ENCODE results near the gene DNAAF8.
"Not testable (repeated sequence)": the region's sequence is repeated elsewhere in the genome, so short reads cannot be mapped to it uniquely, and the experiment has no call there.

The DNAAF8 gene

DNA sequence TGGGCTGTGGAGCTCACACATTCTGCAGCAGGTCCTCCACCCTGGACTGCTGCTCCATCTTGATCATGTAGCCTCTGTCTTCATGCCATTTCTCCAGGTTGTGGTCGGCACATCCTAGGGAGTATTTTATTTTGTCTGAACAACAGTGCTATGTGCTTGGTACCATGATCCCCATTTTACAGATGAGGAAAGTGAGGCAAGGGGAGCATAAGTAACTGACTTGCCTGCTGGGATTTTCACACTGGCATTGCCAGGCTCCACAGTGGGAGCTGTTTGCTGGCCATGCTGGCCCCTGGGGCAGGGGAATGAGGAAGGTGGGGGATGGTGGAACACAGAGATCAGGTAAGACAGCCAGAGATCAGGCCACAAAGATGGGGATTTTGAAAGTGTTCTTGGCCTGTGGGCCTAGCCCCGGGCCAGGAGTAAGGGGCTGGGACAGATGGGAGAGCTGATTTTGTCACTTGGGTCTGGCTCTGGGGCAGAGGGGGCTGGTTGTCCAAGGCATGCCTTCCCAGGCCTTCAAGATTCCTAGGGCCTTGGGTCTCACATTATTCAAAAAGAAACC is 41.9 kb downstream of the DNAAF8 start:
- DNase-seq (ENCODE audit: extremely low read depth in 1 of 2, low read depth in 1 of 2) = no peak

GRCh38 chr16:4777339-4778049 is 43.2 kb downstream of the DNAAF8 start:
- DNase-seq (ENCODE audit: extremely low read depth in 1 of 2, low read depth in 1 of 2) = no peak

DNA sequence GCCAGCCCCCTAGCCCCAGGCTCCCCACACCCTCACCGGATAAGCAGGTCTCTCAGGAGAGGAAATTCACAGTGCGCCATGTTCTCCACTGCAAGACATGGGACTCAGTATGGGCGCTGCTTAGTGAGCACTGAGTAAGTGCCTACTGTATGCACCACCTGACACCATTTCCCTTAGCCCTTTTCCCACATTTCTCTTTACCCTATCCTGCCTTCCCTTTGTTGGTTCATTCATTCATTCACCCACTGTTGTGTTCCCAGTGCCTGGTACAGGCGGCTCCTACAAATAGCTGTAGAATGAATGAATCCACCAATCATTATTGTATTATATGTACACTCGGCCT is 43.7 kb downstream of the DNAAF8 start:
- DNase-seq (ENCODE audit: extremely low read depth in 1 of 2, low read depth in 1 of 2) = no peak

- DNase-seq (ENCODE audit: extremely low read depth in 1 of 2, low read depth in 1 of 2) = no peak
These were observed 45.9 kb downstream of the DNAAF8 start for GRCh38 chr16:4780235-4780634.

GRCh38 chr16:4783251-4783950 is 49.1 kb downstream of the DNAAF8 start:
- no peak for DNase-seq (ENCODE audit: extremely low read depth in 1 of 2, low read depth in 1 of 2)

DNA sequence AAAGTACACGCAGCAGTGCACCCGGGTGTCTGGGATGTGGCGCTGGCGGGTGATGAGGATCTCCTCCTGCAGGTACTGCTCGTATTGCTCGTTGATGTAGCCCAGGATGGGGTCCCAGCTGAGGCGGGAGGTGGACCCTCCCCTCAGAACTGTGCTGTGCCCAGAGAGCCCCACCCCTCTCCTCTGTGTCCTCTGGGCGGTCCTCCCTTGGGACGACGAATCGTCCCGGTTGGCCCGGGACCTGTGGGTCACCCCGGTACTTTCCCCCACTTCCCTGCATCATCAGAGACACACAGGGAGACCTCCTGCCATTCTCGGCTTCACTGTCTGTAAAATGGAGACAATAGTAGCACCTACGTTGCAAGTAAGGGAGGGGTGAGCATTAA is 49.6 kb downstream of the DNAAF8 start:
- DNase-seq (ENCODE audit: extremely low read depth in 1 of 2, low read depth in 1 of 2) = no peak

DNA sequence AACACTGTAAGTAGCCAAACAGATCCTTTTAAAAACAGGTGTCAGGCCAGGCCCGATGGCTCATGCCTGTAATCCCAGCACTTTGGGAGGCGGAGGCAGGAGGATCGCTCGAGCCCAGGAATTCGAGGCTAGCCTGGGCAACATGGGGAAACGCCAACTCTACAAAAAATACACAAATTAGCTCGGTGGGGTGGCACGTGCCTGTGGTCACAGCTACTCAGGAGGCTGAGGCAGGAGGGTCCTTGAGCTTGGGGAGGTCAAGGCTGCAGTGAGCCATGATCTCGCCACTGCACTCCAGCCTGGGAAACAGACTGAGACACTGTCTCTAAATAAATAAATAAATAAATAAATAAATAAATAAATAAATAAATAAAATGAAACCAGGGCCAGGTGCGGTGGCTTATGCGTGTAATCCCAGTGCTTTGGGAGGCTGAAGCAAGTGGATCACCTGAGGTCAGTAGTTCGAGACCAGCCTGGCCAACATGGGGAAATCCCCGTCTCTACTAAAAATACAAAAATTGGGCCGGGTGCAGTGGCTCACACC is 50.2 kb downstream of the DNAAF8 start:
- DNase-seq (ENCODE audit: extremely low read depth in 1 of 2, low read depth in 1 of 2) = not testable (repeated sequence)

DNA sequence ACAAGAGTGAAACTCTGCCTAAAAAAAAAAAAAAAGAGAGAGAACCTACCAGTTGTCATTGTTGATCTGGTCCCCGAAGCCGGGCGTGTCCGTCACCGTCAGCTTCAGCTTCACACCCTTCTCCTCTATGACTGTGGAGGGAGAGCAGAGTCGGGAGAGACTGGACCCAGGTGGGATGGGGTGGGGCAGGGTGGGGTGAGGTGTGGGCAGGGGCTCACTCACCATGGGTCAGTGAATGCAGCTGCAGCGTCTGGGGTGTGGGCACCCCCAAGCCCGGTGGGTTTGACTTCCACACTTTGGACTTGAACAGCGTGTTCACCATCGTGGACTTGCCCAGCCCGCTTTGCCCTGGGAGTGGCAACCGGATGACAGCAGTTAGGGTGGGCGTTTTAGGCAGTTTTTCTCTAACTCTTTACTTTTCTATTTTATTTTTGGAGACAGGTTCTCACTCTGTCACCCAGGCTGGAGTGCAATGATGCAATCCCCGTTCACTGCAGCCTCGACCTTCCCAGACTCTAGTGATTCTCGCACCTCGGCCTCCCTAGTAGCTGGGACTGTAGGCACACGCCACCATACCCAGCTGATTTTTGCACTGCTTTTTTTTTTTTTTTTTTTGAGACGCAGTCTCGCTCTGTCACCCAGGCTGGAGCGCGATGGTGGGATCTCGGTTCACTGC is 51.6 kb downstream of the DNAAF8 start:
- DNase-seq (ENCODE audit: extremely low read depth in 1 of 2, low read depth in 1 of 2) = no peak

DNA sequence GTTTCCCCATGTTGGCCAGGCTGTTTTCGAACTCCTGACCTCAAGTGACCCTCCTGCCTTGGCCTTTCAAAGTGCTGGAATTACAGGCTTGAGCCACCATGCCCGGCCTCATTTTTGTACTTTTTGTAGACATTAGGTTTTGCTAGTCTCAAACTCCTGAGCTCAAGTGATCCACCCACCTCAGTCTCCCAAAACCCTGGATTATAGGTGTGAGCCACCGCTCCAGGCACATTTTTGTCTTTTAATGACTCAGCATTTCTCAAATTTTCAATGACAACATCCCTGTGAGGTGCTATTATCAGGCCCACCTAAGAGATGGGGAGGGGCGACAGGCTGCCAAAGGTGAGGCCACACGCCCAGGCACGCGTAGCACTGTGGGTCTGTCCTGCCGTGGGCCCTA is 52.7 kb downstream of the DNAAF8 start:
- DNase-seq (ENCODE audit: extremely low read depth in 1 of 2, low read depth in 1 of 2) = no peak

DNA sequence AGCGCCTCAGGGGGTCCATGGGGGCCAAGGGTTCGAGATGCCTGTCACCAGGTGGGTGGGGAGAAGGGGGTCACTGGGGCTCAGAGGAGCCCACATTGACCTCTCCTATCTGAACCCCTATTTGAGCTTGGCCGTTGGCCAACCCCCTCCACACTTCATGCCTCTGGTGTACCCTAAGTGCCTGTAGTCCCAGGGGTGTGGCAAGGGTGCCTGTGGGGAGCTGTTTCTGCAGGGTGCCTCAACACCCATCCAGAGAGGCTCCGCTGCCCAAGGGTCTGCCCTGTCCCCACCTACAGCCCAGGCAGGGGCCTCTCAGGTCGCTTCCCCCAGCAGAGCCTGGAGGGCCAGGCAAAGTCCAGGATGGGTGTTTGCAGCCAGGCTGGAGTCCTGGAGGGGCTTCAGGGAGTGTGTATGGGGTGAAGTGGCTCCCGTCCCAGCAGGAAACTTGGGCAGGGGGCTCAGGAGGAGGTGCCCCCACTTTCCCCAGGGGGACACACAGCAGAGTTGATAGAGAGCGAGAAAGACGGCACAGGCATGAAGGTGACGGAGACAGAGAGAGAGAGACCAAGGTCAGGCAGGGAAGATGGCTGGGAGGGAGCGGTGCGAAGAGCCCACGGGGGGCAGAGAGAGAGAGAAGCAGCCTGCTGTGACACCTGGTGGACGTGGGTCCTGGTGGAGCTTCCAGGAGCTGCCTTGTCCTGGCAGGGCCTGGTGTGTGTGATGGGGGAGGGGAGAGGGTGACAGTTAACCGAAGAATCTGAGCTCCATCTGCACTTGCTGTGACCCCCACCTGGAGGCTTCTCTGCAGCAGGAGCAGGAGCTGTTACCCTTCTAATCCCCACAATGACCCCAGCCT is 53.5 kb downstream of the DNAAF8 start, which contains the start of gene SEPTIN12:
TSS of gene SEPTIN12 (minus strand) at position 719 of the 856 bp plus-strand sequence. CDS start at position 19, 700 bp downstream.
- DNase-seq (ENCODE audit: extremely low read depth in 1 of 2, low read depth in 1 of 2) = no peak

- no peak for DNase-seq (ENCODE audit: extremely low read depth in 1 of 2, low read depth in 1 of 2)
These were observed 54.2 kb downstream of the DNAAF8 start for GRCh38 chr16:4788489-4788889.

DNA sequence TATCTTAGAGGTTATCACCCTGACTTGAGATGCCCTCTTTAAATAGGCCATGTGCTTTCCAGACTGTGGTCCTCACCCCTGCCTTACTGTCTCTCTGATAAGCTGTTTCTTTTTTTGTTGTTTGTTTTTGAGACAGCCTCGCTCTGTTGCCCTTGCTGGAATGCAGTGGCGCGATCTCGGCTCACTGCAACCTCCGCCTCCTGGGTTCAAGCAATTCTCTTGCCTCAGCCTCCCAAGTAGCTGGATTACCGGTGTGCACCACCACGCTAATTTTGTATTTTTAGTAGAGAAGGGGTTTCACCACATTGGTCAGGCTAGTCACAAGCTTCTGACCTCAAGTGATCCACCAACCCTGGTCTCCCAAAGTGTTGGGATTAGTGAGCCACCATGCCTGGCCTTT is 54.6 kb downstream of the DNAAF8 start:
- DNase-seq (ENCODE audit: extremely low read depth in 1 of 2, low read depth in 1 of 2) = no peak

DNA sequence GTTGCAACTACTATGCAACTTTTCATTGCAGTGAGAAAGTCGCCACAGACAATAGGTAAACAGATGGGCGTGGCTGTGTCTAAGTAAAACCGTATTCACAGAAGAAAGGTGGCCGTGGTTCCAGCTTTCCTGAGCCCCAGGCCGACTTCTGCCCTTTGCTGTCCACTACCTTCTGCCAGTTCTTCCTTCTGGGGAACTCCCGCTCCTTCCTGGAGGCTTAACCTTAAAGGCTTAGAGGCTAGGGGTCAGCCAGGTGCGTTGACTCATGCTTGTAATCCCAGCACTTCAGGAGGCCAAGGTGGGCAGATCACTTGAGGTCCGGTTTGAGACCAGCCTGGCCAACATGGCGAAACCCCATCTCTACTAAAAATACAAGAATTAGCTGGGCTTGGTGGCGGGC is 55.9 kb downstream of the DNAAF8 start:
- DNase-seq (ENCODE audit: extremely low read depth in 1 of 2, low read depth in 1 of 2) = no peak

DNA sequence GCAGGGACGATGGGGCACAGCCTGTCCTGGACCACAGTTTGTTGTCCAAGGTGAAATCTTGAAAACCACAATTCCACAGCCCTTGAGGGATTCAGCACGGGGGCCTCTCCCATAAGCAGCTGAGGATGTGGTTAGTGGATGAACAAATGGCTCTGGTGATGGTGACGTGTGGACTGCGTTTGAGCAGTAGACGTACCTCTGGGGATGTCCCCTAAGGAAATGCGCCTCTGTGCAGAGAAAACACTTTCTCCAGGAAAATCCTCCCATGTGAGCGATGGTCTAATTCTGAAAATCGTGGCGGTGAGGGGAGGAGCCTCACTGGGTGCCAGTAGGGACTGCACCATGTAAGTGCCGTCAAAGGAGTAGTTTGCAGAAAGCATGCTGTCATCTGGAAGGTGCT is 56.5 kb downstream of the DNAAF8 start:
- DNase-seq (ENCODE audit: extremely low read depth in 1 of 2, low read depth in 1 of 2) = no peak

DNA sequence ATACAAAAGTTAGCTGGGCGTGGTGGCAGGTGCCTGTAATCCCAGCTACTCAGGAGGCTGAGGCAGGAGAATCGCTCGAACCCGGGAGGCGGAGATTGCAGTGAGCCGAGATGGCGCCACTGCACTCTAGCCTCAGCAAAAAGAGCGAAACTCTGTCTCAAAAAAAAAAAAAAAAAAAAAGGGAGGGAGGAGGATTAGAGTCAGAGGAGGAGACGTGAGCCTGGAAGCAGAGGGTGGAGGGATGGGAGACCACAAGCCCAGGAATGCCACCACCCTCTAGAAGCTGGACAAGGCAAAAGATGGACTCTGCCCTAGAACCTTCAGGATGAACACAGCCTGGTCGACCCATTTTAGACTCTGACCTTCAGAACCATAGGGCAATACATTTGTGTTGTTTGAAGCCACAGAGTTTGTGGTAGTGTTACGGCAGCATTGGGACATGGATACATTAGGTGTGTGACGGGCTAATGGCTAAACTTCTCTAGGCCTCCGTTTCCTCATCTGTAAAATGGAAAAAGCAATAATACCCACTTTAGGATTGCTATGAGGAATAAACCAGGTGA is 58.7 kb downstream of the DNAAF8 start:
- DNase-seq (ENCODE audit: extremely low read depth in 1 of 2, low read depth in 1 of 2) = no peak

DNA sequence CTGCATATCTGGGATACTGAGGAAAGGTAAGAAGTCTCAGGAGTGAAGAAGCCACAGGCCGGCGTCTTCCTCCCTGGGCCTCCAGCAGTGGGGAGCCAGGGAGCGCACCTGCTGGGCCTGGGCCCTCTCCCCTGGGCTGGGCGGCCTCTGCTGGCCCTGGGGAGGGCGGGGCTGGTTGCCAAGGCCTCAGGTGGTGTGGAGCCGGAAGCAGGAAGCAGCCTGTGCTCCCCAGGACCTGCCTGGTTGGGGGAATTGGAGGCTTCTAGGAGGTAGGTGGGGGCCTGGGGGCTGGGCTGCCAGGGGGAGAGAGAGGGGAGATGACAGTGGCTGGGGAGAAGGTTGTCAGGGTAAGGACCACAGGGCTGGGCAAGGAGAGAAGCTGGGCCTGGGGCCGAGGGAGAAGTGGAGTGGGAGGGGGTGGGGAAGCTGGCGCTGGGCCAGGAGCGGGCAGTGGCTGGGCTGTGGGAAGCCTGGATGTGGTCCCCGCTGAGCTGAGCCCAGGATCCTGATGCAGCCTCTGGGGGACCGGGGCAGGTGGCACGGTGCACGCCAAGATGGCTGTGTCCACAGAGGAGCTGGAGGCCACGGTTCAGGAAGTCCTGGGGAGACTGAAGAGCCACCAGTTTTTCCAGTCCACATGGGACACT is 61.0 kb downstream of the DNAAF8 start, which contains the start of gene SMIM22:
TSS of gene SMIM22 (plus strand) at position 189 of the 647 bp plus-strand sequence. CDS start at position 555, 366 bp downstream.
- DNase-seq (ENCODE audit: extremely low read depth in 1 of 2, low read depth in 1 of 2) = no peak

DNA sequence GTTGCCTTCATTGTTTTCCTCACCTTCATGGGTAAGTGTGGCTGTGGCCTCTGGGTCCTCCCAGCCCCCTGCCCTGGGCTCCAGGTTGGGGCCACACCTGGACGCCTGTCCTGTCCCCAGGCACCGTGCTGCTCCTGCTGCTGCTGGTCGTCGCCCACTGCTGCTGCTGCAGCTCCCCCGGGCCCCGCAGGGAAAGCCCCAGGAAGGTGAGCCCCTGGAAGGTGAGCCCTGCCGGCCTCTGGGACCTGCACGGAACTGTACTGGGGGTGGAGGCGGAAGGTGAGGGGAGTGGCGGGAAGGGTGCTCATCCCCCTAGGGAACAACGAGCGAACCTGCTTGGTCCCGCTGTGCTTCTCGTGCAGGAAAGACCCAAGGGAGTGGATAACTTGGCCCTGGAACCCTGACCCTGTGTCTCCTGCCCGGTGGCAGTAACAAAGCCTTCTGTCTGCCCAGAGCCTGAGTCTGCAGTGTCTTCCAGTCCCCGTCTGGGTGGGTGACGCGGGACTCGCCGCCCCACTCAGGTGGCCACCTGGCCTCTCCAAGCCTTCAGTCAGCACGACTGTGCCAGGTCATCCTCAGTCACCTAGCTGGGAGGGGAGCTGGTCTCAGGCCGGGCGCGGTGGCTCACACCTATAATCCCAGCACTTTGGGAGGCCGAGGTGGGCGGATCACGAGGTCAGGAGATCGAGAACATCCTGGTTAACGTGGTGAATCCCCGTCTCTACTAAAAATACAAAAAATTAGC is 61.7 kb downstream of the DNAAF8 start:
- no peak for DNase-seq (ENCODE audit: extremely low read depth in 1 of 2, low read depth in 1 of 2)

- DNase-seq (ENCODE audit: extremely low read depth in 1 of 2, low read depth in 1 of 2) = no peak
These were observed 62.9 kb downstream of the DNAAF8 start for GRCh38 chr16:4796982-4797804.
